ENCODE measurements around the gene YY1.
"Not testable (repeated sequence)": the region's sequence is repeated elsewhere in the genome, so short reads cannot be mapped to it uniquely, and the experiment has no call there.

Gene YY1

GRCh38 chr14:100238419-100239210 is at the start of gene YY1:
Gene YY1 (plus strand): TSS chr14:100239144. CDS start chr14:100239245, 101 bp downstream.
- peak; percentile 98 to 100 for DNase-seq
- TF ChIP-seq GATA1 (IDR thresholded peaks at IDR 0.05; ENCODE audit: low read depth, low read length) (no peak), POLR2A (IDR thresholded peaks at IDR 0.05; ENCODE audit: low read length) (peak; percentile 84)

- TF ChIP-seq GATA1 (IDR thresholded peaks at IDR 0.05; ENCODE audit: low read depth, low read length) (no peak), POLR2A (IDR thresholded peaks at IDR 0.05; ENCODE audit: low read length) (no peak)
- DNase-seq = no peak
Measured at GRCh38 chr14:100190126-100190525, 48.8 kb upstream of the YY1 start.

DNA sequence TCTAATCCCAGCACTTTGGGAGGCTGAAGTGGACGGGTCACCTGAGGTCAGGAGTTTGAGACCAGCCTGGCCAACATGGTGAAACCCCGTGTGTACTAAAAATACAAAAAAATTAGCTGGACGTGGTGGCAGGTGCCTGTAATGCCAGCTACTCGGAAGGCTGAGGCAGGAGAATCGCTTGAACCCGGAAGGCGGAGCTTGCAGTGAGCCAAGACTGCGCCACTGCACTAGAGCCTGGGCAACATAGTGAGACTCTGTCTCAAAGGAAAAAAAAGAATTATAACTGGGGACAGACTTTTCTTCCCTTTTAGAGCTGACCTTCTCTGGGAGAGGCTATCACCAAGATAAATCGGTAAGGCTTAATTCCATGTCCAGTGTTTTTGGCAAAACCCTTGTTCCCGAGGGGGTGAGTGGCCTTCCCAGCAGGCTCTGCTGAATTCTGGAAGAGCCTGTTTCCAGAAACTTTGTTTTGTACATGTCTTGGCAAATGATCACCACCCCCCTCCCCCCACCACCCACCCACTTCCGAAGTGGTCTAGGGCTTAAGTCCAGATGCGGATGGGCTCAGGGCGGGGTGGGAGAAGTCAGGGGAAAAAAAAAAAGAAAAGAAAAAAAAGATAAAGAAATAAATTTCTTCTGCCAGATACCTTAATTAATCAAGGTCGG is 47.2 kb upstream of the YY1 start:
- DNase-seq = no peak
- no peak for TF ChIP-seq POLR2A (IDR thresholded peaks at IDR 0.05; ENCODE audit: low read length)
- no peak for TF ChIP-seq GATA1 (IDR thresholded peaks at IDR 0.05; ENCODE audit: low read depth, low read length)

GRCh38 chr14:100192250-100192671 is 46.7 kb upstream of the YY1 start:
- DNase-seq = peak in 1 of 2 experiments; percentile 47
- TF ChIP-seq POLR2A (IDR thresholded peaks at IDR 0.05; ENCODE audit: low read length) (no peak), GATA1 (IDR thresholded peaks at IDR 0.05; ENCODE audit: low read depth, low read length) (no peak)

DNA sequence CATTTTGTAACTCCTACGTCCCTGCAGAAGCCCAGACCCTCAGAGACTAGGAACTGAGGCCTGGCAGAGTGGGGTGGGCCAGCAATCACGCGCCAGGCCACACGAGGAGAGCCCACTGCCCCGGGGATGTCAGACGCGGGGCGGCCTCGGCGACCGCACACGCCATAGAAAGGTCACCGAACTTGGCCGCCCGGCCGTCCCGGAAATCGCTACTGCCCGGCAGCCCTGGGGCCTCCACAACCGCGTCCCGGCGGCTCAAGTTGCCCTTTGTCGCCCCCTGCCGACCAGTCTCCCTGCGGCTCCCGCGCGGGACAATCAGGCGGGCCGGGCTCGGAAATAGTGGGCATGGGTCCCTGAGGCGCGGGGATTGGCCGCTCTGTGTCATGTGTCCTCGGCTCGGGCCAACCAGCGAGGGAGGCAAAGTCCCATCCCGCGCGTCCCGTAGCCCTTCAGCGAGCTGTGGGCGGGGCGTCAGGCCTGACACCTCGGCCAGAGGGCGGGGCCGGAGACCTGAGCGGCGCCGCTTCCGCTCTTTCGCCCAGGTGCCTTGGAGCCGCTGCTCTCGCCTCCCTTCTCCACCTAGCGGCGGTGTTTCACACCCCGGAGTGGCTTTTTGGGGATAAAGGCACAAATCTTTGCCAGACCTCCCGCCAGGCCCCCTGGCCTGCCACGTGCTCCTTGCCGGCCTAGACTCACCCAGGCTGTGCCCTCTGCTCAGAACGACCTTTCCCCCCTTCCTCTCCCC is 46.1 kb upstream of the YY1 start:
- peak; percentile 99 to 100 for DNase-seq
- TF ChIP-seq POLR2A (IDR thresholded peaks at IDR 0.05; ENCODE audit: low read length) (peak; percentile 68), GATA1 (IDR thresholded peaks at IDR 0.05; ENCODE audit: low read depth, low read length) (no peak)

GRCh38 chr14:100193417-100194357 is 45.3 kb upstream of the YY1 start:
- peak; percentile 44 to 52 for DNase-seq
- TF ChIP-seq POLR2A (IDR thresholded peaks at IDR 0.05; ENCODE audit: low read length) = no peak
- TF ChIP-seq GATA1 (IDR thresholded peaks at IDR 0.05; ENCODE audit: low read depth, low read length) = no peak

- TF ChIP-seq POLR2A (IDR thresholded peaks at IDR 0.05; ENCODE audit: low read length) = no peak
- TF ChIP-seq GATA1 (IDR thresholded peaks at IDR 0.05; ENCODE audit: low read depth, low read length) = no peak
- no peak for DNase-seq
Measured at GRCh38 chr14:100199240-100199860, 39.6 kb upstream of the YY1 start.

DNA sequence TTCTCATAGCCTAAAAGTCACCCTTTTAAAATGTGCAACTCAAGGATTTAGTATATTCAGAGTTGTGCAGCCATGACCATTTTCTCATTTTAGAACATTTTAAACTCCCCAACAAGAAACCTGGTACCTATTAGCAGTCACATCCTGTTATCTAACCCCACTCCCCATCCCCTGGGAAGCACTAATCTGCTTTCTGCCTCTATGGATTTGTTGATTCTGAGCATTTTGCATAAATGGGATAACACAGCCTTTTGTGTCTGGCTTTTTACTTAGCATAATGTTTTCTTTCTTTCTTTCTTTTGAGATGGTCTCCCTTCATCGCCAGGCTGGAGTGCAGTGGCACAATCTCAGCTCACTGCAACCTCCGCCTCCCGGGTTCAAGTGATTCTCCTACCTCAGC is 38.6 kb upstream of the YY1 start:
- DNase-seq = no peak
- TF ChIP-seq POLR2A (IDR thresholded peaks at IDR 0.05; ENCODE audit: low read length) = no peak
- TF ChIP-seq GATA1 (IDR thresholded peaks at IDR 0.05; ENCODE audit: low read depth, low read length) = no peak

DNA sequence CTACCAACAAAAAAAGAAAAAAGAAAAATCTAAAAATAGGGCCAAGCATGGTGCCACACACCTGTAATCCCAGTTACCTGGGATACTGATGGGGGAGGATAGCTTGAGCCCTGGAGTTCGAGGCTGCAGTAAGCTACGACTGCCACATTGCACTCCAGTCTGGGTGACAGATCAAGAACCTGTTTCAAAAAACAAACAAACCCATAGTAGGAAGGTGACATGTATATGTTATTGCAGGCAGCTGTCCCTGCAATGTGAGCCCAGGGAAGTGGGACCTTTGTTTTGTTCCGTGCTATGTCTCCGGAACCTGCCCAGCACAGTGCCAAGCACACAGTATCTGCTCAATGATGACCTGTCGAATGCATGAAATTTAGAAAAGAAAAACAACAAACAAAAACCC is 37.2 kb upstream of the YY1 start:
- TF ChIP-seq POLR2A (IDR thresholded peaks at IDR 0.05; ENCODE audit: low read length) = no peak
- TF ChIP-seq GATA1 (IDR thresholded peaks at IDR 0.05; ENCODE audit: low read depth, low read length) = no peak
- DNase-seq = no peak

DNA sequence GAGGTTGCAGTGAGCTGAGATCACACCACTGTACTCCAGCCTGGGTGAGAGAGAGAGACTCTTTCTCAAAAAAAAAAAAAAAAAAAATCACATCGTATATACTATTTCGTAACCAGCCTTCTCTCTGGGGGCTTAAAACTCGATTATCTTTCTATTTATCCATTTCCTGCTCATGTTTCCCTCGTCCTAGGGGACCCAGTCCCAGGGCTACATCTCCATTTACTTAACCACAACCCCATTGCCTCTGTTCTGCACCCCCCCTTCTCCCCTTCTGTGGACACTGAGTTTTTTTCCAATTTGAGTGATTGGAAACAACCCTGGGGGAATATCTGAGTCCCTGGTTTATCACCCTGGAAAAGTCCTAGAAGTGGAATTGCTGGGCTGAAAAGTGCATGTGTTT is 36.2 kb upstream of the YY1 start:
- TF ChIP-seq POLR2A (IDR thresholded peaks at IDR 0.05; ENCODE audit: low read length) (no peak), GATA1 (IDR thresholded peaks at IDR 0.05; ENCODE audit: low read depth, low read length) (no peak)
- no peak for DNase-seq

GRCh38 chr14:100203146-100203545 is 35.8 kb upstream of the YY1 start:
- no peak for DNase-seq
- TF ChIP-seq GATA1 (IDR thresholded peaks at IDR 0.05; ENCODE audit: low read depth, low read length) = no peak
- no peak for TF ChIP-seq POLR2A (IDR thresholded peaks at IDR 0.05; ENCODE audit: low read length)

DNA sequence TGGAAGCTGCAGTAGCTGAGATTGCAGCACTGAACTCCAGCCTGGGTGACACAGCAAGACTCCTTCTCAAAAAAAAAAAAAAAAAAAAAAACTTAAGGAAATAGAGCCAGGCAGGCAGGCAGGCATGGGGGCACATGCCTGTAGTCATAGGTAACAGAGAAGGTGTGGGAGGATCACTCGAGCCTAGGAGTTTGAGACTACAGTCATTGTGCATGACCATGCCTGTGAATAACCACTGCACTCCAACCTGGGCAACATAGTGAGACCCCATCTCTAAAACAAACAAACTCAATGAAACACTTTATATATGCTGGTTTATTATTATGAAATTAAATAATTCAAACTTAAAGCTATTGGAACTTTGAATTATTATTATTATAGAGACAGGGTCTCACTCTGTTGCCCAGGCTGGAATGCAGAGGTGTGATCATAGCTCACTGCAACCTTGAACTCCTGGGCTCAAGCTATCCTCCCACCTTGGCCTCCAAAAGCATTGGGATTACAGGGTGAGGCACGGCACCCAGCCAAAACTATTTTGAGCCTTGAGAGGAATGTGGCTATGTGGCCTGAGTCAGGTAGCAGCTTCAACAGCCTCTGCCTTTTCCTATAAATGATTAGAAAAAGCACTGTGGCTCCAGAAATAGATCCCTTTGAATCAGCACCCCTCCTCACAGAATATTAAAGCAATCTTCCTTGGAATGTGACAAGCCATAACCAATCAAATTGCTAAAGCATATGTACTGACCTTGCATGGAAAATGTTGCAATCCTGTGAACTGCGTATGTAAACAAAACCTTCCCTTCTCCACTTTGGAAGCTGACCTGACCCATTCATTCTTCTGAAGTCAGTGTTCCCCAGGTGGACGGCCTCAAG is 34.7 kb upstream of the YY1 start:
- TF ChIP-seq GATA1 (IDR thresholded peaks at IDR 0.05; ENCODE audit: low read depth, low read length) = no peak
- no peak for TF ChIP-seq POLR2A (IDR thresholded peaks at IDR 0.05; ENCODE audit: low read length)

DNA sequence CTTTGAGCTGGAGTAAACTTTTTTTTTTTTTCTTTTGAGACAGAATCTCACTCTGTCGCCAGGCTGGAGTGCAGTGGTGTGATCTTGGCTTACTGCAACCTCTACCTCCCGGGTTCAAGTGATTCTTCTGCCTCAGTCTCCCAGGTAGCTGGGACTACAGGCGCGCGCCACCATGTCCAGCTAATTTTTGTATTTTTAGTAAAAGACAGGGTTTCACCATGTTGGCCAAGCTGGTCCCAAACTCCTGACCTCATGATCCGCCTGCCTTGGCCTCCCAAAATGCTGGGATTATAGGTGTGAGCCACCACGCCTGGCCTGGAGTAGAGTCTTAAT is 34.1 kb upstream of the YY1 start:
- DNase-seq = not testable (repeated sequence)

More for the DNA sequence above, 34.7 kb upstream of the YY1 start:
- no peak for DNase-seq

GRCh38 chr14:100207588-100207987 is 31.4 kb upstream of the YY1 start:
- not testable (repeated sequence) for DNase-seq

- DNase-seq = not testable (repeated sequence)
Measured at GRCh38 chr14:100208136-100208535, 30.8 kb upstream of the YY1 start.
